ENCODE measurements around the gene AHI1.

DNA sequence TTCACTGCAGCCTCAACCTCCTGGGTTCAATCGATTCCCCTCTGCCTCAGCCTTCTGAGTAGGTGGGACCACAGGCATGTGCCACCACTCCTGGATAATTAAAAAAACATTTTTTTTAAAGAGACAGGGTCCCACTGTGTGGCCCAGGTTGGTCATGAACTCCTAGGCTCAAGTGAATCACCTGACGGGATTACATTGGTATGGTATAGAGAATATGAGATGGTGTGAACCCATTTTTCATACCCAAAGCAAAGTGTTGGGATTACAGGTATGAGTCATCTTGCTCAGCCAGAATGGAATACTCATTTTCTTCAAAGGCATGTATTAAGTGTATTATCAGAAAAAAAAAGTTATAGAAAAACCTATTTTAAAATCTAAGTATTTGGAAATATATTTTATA, 114.2 kb downstream of the AHI1 start:
- TF ChIP-seq, protein P1, sequence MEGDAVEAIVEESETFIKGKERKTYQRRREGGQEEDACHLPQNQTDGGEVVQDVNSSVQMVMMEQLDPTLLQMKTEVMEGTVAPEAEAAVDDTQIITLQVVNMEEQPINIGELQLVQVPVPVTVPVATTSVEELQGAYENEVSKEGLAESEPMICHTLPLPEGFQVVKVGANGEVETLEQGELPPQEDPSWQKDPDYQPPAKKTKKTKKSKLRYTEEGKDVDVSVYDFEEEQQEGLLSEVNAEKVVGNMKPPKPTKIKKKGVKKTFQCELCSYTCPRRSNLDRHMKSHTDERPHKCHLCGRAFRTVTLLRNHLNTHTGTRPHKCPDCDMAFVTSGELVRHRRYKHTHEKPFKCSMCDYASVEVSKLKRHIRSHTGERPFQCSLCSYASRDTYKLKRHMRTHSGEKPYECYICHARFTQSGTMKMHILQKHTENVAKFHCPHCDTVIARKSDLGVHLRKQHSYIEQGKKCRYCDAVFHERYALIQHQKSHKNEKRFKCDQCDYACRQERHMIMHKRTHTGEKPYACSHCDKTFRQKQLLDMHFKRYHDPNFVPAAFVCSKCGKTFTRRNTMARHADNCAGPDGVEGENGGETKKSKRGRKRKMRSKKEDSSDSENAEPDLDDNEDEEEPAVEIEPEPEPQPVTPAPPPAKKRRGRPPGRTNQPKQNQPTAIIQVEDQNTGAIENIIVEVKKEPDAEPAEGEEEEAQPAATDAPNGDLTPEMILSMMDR (IDR thresholded peaks at IDR 0.05; ENCODE audit: borderline replicate concordance, extremely low read depth, low read length, poor library complexity, severe bottlenecking) = no peak
- no peak for TF ChIP-seq EZH2 (IDR thresholded peaks at IDR 0.05; ENCODE audit: borderline replicate concordance, low read depth, low read length, severe bottlenecking)
